A549 (cell line): Measurements from ENCODE around the gene SLC8A1. TPM values are rescaled to one million over a fixed set of nuclear protein-coding genes. Genes with fewer than 3 reads are reported as not detected.

Experiments used
- ATAC-seq, 2 experiments: fragments of 200-7000 bp in 1 of 2; fragments of >200 bp in 1 of 2; cut with Nextera tagmentation in 1 of 2; cut with Tn5 transposase in 1 of 2; 3 replicates each; pipeline versions ENCODE4 v1.8.0 to v1.9.1; 2018 to 2020; ENCODE audit warnings: mild to moderate bottlenecking in 1 of 2, moderate library complexity in 1 of 2
- CTCF ChIA-PET: fragments of 300-600 bp; sonication (Branson Sonifier 250); formaldehyde crosslinking; extraction: SDS; loops from one replicate; lab custom pipeline; 2021; ENCODE audit warnings: antibody characterized with exemption, inconsistent platforms; lab: Yijun Ruan, JAX
- POLR2A ChIA-PET: fragments of 350-600 bp; formaldehyde crosslinking; extraction: SDS; loops from one replicate; lab custom pipeline; 2021; ENCODE audit warnings: antibody characterized with exemption, inconsistent platforms; lab: Yijun Ruan, JAX
- DNase-seq, 2 experiments: peaks; one replicate each; pipeline versions ENCODE4 v3.0.0 to v3.0.0-alpha.2; 2011 to 2016; ENCODE audit warnings: low read depth in 1 of 2, low spot score in 1 of 2
- FAIRE-seq: peaks from 2 replicates; lab custom pipeline; 2011; peaks lifted over from hg19 to GRCh38; lab: Jason Lieb, UNC
- H3K27ac ChIP-seq, 2 experiments: fragments of >200 bp; sonication (Bioruptor Twin); formaldehyde crosslinking; 3 replicates each; pipeline ENCODE4 v1.5.1; 2016 to 2017
- H3K4me1 ChIP-seq: fragments of >200 bp; sonication (Bioruptor Twin); formaldehyde crosslinking; 3 replicates; pipeline ENCODE4 v1.6.1; 2016
- H3K4me2 ChIP-seq: fragments of >200 bp; sonication (Bioruptor Twin); formaldehyde crosslinking; 3 replicates; pipeline ENCODE4 v1.6.1; 2016
- H3K4me3 ChIP-seq: fragments of >200 bp; sonication (Bioruptor Twin); formaldehyde crosslinking; 3 replicates; pipeline ENCODE4 v1.5.1; 2016
- H3K9me3 ChIP-seq: fragments of >200 bp; sonication (Bioruptor Twin); formaldehyde crosslinking; 3 replicates; pipeline ENCODE4 v1.6.1; 2016
- CEBPB ChIP-seq, 2 experiments: fragments of >200 bp in 1 of 2; sonication (Bioruptor Twin) in 1 of 2; formaldehyde crosslinking in 1 of 2; IDR thresholded peaks; 2 replicates each; pipeline ENCODE4 v1.6.1; 2012 to 2016
- EHMT2 ChIP-seq: fragments of 200-600 bp; sonication (generic); IDR thresholded peaks from 2 replicates; pipeline ENCODE4 v1.6.1; 2016; ENCODE audit warnings: antibody characterized with exemption, low read depth, mild to moderate bottlenecking, moderate library complexity
- ESRRA ChIP-seq: fragments of 150-350 bp; IDR thresholded peaks from 2 replicates; pipeline ENCODE4 v1.6.1; 2014; ENCODE audit warnings: mild to moderate bottlenecking, low read length, borderline replicate concordance
- FOSL2 ChIP-seq, 2 experiments: fragments of 450-650 bp in 1 of 2; fragments of >200 bp in 1 of 2; sonication (Bioruptor Twin) in 1 of 2; formaldehyde crosslinking; IDR thresholded peaks; 2 replicates each; pipeline versions ENCODE4 v1.5.0 to v1.6.1; 2016 to 2020; ENCODE audit warnings: mild to moderate bottlenecking in 1 of 2, moderate library complexity in 1 of 2
- HDAC2 ChIP-seq: fragments of 200-600 bp; sonication (generic); IDR thresholded peaks from 2 replicates; pipeline ENCODE4 v1.6.1; 2016
- HOXA7 ChIP-seq: fragments of 250-450 bp; sonication (Bioruptor Pico); IDR thresholded peaks from 2 replicates; pipeline ENCODE4 v1.5.0; 2020; ENCODE audit warnings: mild to moderate bottlenecking, moderate library complexity
- HOXB13 ChIP-seq: fragments of 250-450 bp; sonication (Bioruptor Pico); IDR thresholded peaks from 2 replicates; pipeline ENCODE4 v1.5.0; 2020; ENCODE audit warnings: low read depth, mild to moderate bottlenecking, moderate library complexity
- JUNB ChIP-seq: fragments of >200 bp; sonication (Bioruptor Twin); formaldehyde crosslinking; IDR thresholded peaks from 2 replicates; pipeline ENCODE4 v1.6.1; 2016
- KDM1A ChIP-seq: fragments of 200-600 bp; sonication (generic); IDR thresholded peaks from 2 replicates; pipeline ENCODE4 v1.6.1; 2016; ENCODE audit warnings: low read depth, mild to moderate bottlenecking
- MAZ ChIP-seq: fragments of 150-350 bp; IDR thresholded peaks from 2 replicates; pipeline ENCODE4 v1.6.1; 2014; ENCODE audit warnings: antibody characterized with exemption, low read depth, low read length, borderline replicate concordance
- PBX3 ChIP-seq: IDR thresholded peaks from 2 replicates; pipeline ENCODE4 v1.6.1; 2012
- PHF8 ChIP-seq: fragments of 200-600 bp; sonication (generic); IDR thresholded peaks from 2 replicates; pipeline ENCODE4 v1.6.1; 2016; ENCODE audit warnings: low read depth, mild to moderate bottlenecking, antibody characterized with exemption, moderate library complexity, borderline replicate concordance
- REST ChIP-seq: fragments of 200-600 bp; sonication (generic); IDR thresholded peaks from 2 replicates; pipeline ENCODE4 v1.6.1; 2016; ENCODE audit warnings: antibody characterized with exemption, mild to moderate bottlenecking, moderate library complexity
- RNF2 ChIP-seq: fragments of 200-600 bp; sonication (generic); IDR thresholded peaks from 2 replicates; pipeline ENCODE4 v1.6.1; 2016; ENCODE audit warnings: low read depth, mild to moderate bottlenecking, antibody characterized with exemption, moderate library complexity, borderline replicate concordance
- SMC3 ChIP-seq: fragments of >200 bp; sonication (Bioruptor Twin); formaldehyde crosslinking; IDR thresholded peaks from 3 replicates; pipeline ENCODE4 v1.6.1; 2018; ENCODE audit warnings: inconsistent platforms
- WGBS: methylation state at CpG from one replicate; pipeline ENCODE4 v1.1.6; 2017; ENCODE audit errors: missing lambda C conversion rate; 5-methylcytosine and 5-hydroxymethylcytosine counted together
- polyA plus RNA-seq, 4 experiments: library from polyadenylated mRNA; depleted of rRNA in 3 of 4; stranded (reverse); fragments of >200 nt; fragmentation: RNase III in 1 of 4; extraction: RNeasy Plus Mini Kit Qiagen cat#74134 plus additional on column Dnase treatment in 1 of 4; gene quantifications; 2 replicates in 3 of 4; 3 replicates in 1 of 4; pipeline ENCODE4 v1.2.3, GENCODE V29; 2011 to 2017
- TF ChIP-seq, protein P1 (sequence below): fragments of >200 bp; sonication (Bioruptor Twin); formaldehyde crosslinking; IDR thresholded peaks from 2 replicates; pipeline ENCODE4 v1.6.1; 2016
- TF ChIP-seq, protein P2 (sequence below): IDR thresholded peaks from 2 replicates; pipeline ENCODE4 v1.6.1; 2012
- TF ChIP-seq, protein P3 (sequence below): fragments of >200 bp; sonication (Bioruptor Twin); formaldehyde crosslinking; IDR thresholded peaks from 3 replicates; pipeline ENCODE4 v1.6.1; 2016

The SLC8A1 gene
- polyA plus RNA-seq, 2 of the 4 experiments (the other 2 are of a cell fraction), result 0.28 to 0.92 TPM

GRCh38 chr2:40228310-40228709 is 223.6 kb downstream of the SLC8A1 start:
- no peaks in the 10 kb centered on the region for H3K4me1 ChIP-seq
- no peak for ATAC-seq
- H3K9me3 ChIP-seq, result no peaks in the 10 kb centered on the region
- H3K4me2 ChIP-seq, result no peak overlapping the region
- TF ChIP-seq KDM1A (no peak), JUNB (no peak), FOSL2 (IDR thresholded peaks at IDR 0.05) (no peak), FOSL2 (CRISPR knock-in tag; IDR thresholded peaks at IDR 0.05) (no peak), PHF8 (no peak), EHMT2 (no peak), CEBPB (IDR thresholded peaks at IDR 0.05) (no peak), ESRRA (no peak), REST (no peak), HOXB13 (no peak), RNF2 (no peak), PBX3 (no peak), MAZ (no peak), SMC3 (no peak), HDAC2 (no peak)
- TF ChIP-seq, protein P1, sequence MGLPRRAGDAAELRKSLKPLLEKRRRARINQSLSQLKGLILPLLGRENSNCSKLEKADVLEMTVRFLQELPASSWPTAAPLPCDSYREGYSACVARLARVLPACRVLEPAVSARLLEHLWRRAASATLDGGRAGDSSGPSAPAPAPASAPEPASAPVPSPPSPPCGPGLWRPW, result no peak
- TF ChIP-seq, protein P2, sequence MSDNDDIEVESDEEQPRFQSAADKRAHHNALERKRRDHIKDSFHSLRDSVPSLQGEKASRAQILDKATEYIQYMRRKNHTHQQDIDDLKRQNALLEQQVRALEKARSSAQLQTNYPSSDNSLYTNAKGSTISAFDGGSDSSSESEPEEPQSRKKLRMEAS, result no peak
- TF ChIP-seq, all 56 proteins: peak for 0
- CTCF ChIA-PET, result interaction anchor here (3.4 kb wide), 1 partner anchor 16 kb away, joined by 9 read pairs; no protein-coding TSS in a partner anchor
- 5% methylated on average over 3 of the region's 3 CpGs for WGBS
- no peak for DNase-seq
- POLR2A ChIA-PET, result no interaction called here
- FAIRE-seq, result no peak
- no peak overlapping the region for H3K4me3 ChIP-seq
- H3K27ac ChIP-seq, result no peak overlapping the region

DNA sequence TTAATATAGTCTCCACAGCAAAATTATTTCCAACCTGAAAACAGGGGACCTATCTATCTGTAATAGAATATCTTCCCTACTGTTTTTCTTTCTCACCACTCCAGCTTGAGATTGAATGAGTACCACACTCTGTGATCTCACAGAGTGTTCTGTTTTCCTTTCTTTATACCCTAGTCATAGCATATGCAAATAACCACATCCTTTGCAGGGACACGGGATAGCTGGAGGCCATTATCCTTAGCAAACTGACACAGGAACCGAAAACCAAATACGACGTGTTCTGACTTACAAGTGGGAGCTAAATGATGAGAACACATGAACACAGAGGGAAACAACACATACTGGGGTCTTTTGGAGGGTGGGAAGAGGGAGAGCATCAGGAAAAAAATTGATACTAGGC is 224.7 kb downstream of the SLC8A1 start:
- CTCF ChIA-PET, result interaction anchor here (0.5 kb wide), 1 partner anchor 1062 kb away, joined by 3 read pairs; no protein-coding TSS in a partner anchor

More for the DNA sequence above, 224.7 kb downstream of the SLC8A1 start:
- WGBS, result 4% methylated on average over 4 of the region's 4 CpGs
- no peak for FAIRE-seq
- POLR2A ChIA-PET, result no interaction called here
- TF ChIP-seq KDM1A, result no peak
- TF ChIP-seq REST, result no peak
- no peak for TF ChIP-seq HOXA7 (CRISPR knock-in tag)
- TF ChIP-seq, protein P3, sequence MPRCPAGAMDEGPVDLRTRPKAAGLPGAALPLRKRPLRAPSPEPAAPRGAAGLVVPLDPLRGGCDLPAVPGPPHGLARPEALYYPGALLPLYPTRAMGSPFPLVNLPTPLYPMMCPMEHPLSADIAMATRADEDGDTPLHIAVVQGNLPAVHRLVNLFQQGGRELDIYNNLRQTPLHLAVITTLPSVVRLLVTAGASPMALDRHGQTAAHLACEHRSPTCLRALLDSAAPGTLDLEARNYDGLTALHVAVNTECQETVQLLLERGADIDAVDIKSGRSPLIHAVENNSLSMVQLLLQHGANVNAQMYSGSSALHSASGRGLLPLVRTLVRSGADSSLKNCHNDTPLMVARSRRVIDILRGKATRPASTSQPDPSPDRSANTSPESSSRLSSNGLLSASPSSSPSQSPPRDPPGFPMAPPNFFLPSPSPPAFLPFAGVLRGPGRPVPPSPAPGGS, result no peak
- Histone ChIP-seq H3K4me2 (no peak overlapping the region), H3K4me3 (no peak overlapping the region), H3K27ac (no peak overlapping the region), H3K4me1 (no peaks in the 10 kb centered on the region), H3K9me3 (no peaks in the 10 kb centered on the region)
- no peak for ATAC-seq
- no peak for DNase-seq
